ENCODE measurements around the gene COMTD1.

COMTD1 gene

GRCh38 chr10:75235375-75236177, at the start of gene COMTD1:
COMTD1 (minus strand) TSS chr10:75235957; CDS start chr10:75235928, 29 bp downstream.
- no peaks in the 10 kb centered on the region for H3K27me3 ChIP-seq (ENCODE audit: insufficient read depth, low read length)
- H3K9me3 ChIP-seq (ENCODE audit: low read length): no peaks in the 10 kb centered on the region
- H2AFZ ChIP-seq (ENCODE audit: low read length): no peak within 1 kb of the TSS
- peaks cover 33% of the 10 kb centered on the region for H3K36me3 ChIP-seq (ENCODE audit: insufficient read depth, low read length)
- TF ChIP-seq CTCF (IDR thresholded peaks at IDR 0.05; ENCODE audit: low read length) (peak; percentile 100), EZH2 (IDR thresholded peaks at IDR 0.05; ENCODE audit: borderline replicate concordance, low read length) (no peak)
- H4K20me1 ChIP-seq (ENCODE audit: insufficient read depth, low read length): no peaks in the 10 kb centered on the region
- peak within 1 kb of the TSS; percentile 86 for H3K9ac ChIP-seq (ENCODE audit: low read length)
- no peaks in the 10 kb centered on the region for H3F3A ChIP-seq (ENCODE audit: insufficient read depth, low read length)
- H3K9me2 ChIP-seq (ENCODE audit: low read depth, low read length): no peaks in the 10 kb centered on the region
- peak within 1 kb of the TSS; percentile 96 for H3K4me2 ChIP-seq (ENCODE audit: low read length)
- H3K4me1 ChIP-seq (ENCODE audit: insufficient read depth, low read length, severe bottlenecking): peaks cover 18% of the 10 kb centered on the region
- H3K4me3 ChIP-seq (ENCODE audit: low read depth, low read length, poor library complexity, severe bottlenecking): peak within 1 kb of the TSS; percentile 82
- H3K79me2 ChIP-seq (ENCODE audit: insufficient read depth, low read length): no peaks in the 10 kb centered on the region
- peak within 1 kb of the TSS; percentile 75 for H3K27ac ChIP-seq (ENCODE audit: low read depth, low read length, poor library complexity, severe bottlenecking)

GRCh38 chr10:75283671-75284470, 48.1 kb upstream of the COMTD1 start:
- Histone ChIP-seq H3K9me2 (ENCODE audit: low read depth, low read length) (no peaks in the 10 kb centered on the region), H2AFZ (ENCODE audit: low read length) (no peak overlapping the region), H3K4me3 (ENCODE audit: low read depth, low read length, poor library complexity, severe bottlenecking) (no peak overlapping the region), H3K9ac (ENCODE audit: low read length) (no peak overlapping the region), H3K4me1 (ENCODE audit: insufficient read depth, low read length, severe bottlenecking) (no peaks in the 10 kb centered on the region), H3K79me2 (ENCODE audit: insufficient read depth, low read length) (no peaks in the 10 kb centered on the region), H3F3A (ENCODE audit: insufficient read depth, low read length) (no peaks in the 10 kb centered on the region), H3K36me3 (ENCODE audit: insufficient read depth, low read length) (no peaks in the 10 kb centered on the region), H3K27ac (ENCODE audit: low read depth, low read length, poor library complexity, severe bottlenecking) (no peak overlapping the region), H3K27me3 (ENCODE audit: insufficient read depth, low read length) (peaks cover 9% of the 10 kb centered on the region), H4K20me1 (ENCODE audit: insufficient read depth, low read length) (no peaks in the 10 kb centered on the region), H3K9me3 (ENCODE audit: low read length) (no peaks in the 10 kb centered on the region), H3K4me2 (ENCODE audit: low read length) (no peak overlapping the region)
- TF ChIP-seq EZH2 (IDR thresholded peaks at IDR 0.05; ENCODE audit: borderline replicate concordance, low read length): no peak
- TF ChIP-seq CTCF (IDR thresholded peaks at IDR 0.05; ENCODE audit: low read length): no peak

GRCh38 chr10:75283078-75283670, 47.4 kb upstream of the COMTD1 start:
- no peak overlapping the region for H3K27ac ChIP-seq (ENCODE audit: low read depth, low read length, poor library complexity, severe bottlenecking)
- peaks cover 9% of the 10 kb centered on the region for H3K27me3 ChIP-seq (ENCODE audit: insufficient read depth, low read length)
- no peaks in the 10 kb centered on the region for H3F3A ChIP-seq (ENCODE audit: insufficient read depth, low read length)
- no peak overlapping the region for H2AFZ ChIP-seq (ENCODE audit: low read length)
- H3K9me3 ChIP-seq (ENCODE audit: low read length): no peaks in the 10 kb centered on the region
- no peak for TF ChIP-seq EZH2 (IDR thresholded peaks at IDR 0.05; ENCODE audit: borderline replicate concordance, low read length)
- no peak for TF ChIP-seq CTCF (IDR thresholded peaks at IDR 0.05; ENCODE audit: low read length)
- no peaks in the 10 kb centered on the region for H3K36me3 ChIP-seq (ENCODE audit: insufficient read depth, low read length)
- no peak overlapping the region for H3K4me3 ChIP-seq (ENCODE audit: low read depth, low read length, poor library complexity, severe bottlenecking)
- no peaks in the 10 kb centered on the region for H3K79me2 ChIP-seq (ENCODE audit: insufficient read depth, low read length)
- no peak overlapping the region for H3K4me2 ChIP-seq (ENCODE audit: low read length)
- no peak overlapping the region for H3K9ac ChIP-seq (ENCODE audit: low read length)
- no peaks in the 10 kb centered on the region for H4K20me1 ChIP-seq (ENCODE audit: insufficient read depth, low read length)
- no peaks in the 10 kb centered on the region for H3K9me2 ChIP-seq (ENCODE audit: low read depth, low read length)
- H3K4me1 ChIP-seq (ENCODE audit: insufficient read depth, low read length, severe bottlenecking): no peaks in the 10 kb centered on the region
